Activated CD4-positive, alpha-beta memory T cell treated with anti-CD3 and anti-CD28 coated beads for 36 hours (primary cell): ENCODE results near the gene OR2B3. TPM values are rescaled to one million over a fixed set of nuclear protein-coding genes. Genes with fewer than 3 reads are reported as not detected.
"Not testable (repeated sequence)": the region's sequence is repeated elsewhere in the genome, so short reads cannot be mapped to it uniquely, and the experiment has no call there.

Source experiments
- CTCF ChIA-PET: fragments of 350-600 bp; sonication (Branson Sonifier 250); formaldehyde crosslinking; loops from one replicate; lab custom pipeline; 2021; ENCODE audit warnings: antibody characterized with exemption, inconsistent platforms; lab: Charles Lee
- POLR2A ChIA-PET: fragments of 350-600 bp; sonication (Branson Sonifier 250); formaldehyde crosslinking; loops from one replicate; lab custom pipeline; 2021; ENCODE audit warnings: antibody characterized with exemption; lab: Charles Lee
- DNase-seq: peaks from one replicate; pipeline ENCODE4 v3.0.0-alpha.2; 2020
- H3K27ac Mint-ChIP-seq: one replicate; pipeline ENCODE4 v1.8.0; 2021; ENCODE audit warnings: mixed read lengths
- H3K27me3 Mint-ChIP-seq: one replicate; pipeline ENCODE4 v1.8.0; 2021; ENCODE audit warnings: mixed read lengths
- H3K36me3 Mint-ChIP-seq: one replicate; pipeline ENCODE4 v1.8.0; 2021; ENCODE audit warnings: mixed read lengths
- H3K4me1 Mint-ChIP-seq: one replicate; pipeline ENCODE4 v1.8.0; 2021; ENCODE audit warnings: low read depth, mixed read lengths
- H3K4me3 Mint-ChIP-seq: one replicate; pipeline ENCODE4 v1.8.0; 2021; ENCODE audit warnings: mild to moderate bottlenecking, mixed read lengths
- H3K9me3 Mint-ChIP-seq: one replicate; pipeline ENCODE4 v1.8.0; 2021; ENCODE audit warnings: mixed read lengths
- intact Hi-C: fragments of 100-400 bp; cut with micrococcal nuclease; formaldehyde crosslinking; loops from one replicate; pipeline ENCODE4 v1.15.1; 2023
- total RNA-seq, 2 experiments: library from RNA; stranded (reverse); gene quantifications; one replicate each; pipeline ENCODE4 v1.2.3, GENCODE V29; 2021

The OR2B3 gene, protein sequence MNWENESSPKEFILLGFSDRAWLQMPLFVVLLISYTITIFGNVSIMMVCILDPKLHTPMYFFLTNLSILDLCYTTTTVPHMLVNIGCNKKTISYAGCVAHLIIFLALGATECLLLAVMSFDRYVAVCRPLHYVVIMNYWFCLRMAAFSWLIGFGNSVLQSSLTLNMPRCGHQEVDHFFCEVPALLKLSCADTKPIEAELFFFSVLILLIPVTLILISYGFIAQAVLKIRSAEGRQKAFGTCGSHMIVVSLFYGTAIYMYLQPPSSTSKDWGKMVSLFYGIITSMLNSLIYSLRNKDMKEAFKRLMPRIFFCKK
- not detected for total RNA-seq

DNA sequence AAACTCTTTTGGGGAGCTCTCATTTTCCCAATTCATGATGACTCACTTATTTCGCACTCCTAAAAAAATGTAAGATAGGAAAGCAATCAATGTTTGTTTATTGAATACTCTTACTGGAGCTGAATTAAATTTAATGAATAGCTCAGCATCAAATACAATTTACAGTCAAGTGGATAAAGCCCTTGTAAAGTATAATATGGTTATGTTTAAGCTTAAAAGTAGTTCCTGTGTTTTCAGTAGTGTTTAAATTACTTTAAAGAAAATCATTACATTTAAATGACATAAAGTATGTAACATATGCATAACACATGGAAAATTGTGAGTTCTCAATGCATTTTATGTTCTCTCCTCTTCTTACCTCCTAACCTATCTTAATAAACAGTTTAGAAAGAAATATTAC lies at the start of gene OR2B3:
Gene OR2B3, minus strand, starts transcription at position 101 of the 400 bp plus-strand sequence. Its CDS starts 65 bp downstream, at position 36.
- POLR2A ChIA-PET: no interaction called here
- no peak within 1 kb of the TSS for H3K4me3 Mint-ChIP-seq
- CTCF ChIA-PET: no interaction called here

DNA sequence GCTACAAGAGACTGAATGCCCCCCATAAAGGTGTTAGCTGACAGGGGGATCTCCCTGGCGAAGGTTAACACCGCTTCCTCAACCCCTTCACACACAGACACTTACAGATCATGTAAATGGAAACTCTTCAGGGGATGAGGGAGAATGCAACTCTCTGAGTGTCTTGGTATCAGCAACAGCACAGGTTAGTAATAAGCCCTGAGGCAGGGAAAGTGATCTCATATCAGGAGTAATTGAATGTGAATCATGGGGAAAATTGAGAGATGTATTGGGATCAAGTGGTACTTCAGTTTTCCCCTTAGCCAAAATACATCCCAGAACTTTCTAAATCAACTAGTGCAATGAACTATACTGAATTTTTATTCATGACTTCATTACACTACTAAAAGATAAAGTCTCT lies 44.6 kb upstream of the OR2B3 start:
- H3K4me1 Mint-ChIP-seq: no peaks in the 10 kb centered on the region
- no peak overlapping the region for H3K4me3 Mint-ChIP-seq
- ChIA-PET CTCF (no interaction called here), POLR2A (no interaction called here)
- no peaks in the 10 kb centered on the region for H3K36me3 Mint-ChIP-seq
- no peak overlapping the region for H3K27ac Mint-ChIP-seq
- peaks cover 24% of the 10 kb centered on the region for H3K27me3 Mint-ChIP-seq
- intact Hi-C loops: no loop called here
- DNase-seq: no peak
- no peaks in the 10 kb centered on the region for H3K9me3 Mint-ChIP-seq

More for the DNA sequence above, at the start of gene OR2B3:
- no peak within 1 kb of the TSS for H3K27ac Mint-ChIP-seq
- no peaks in the 10 kb centered on the region for H3K4me1 Mint-ChIP-seq
- H3K27me3 Mint-ChIP-seq: peaks cover 38% of the 10 kb centered on the region
- intact Hi-C loops: no loop called here
- H3K36me3 Mint-ChIP-seq: no peaks in the 10 kb centered on the region
- no peak for DNase-seq
- H3K9me3 Mint-ChIP-seq: no peaks in the 10 kb centered on the region

DNA sequence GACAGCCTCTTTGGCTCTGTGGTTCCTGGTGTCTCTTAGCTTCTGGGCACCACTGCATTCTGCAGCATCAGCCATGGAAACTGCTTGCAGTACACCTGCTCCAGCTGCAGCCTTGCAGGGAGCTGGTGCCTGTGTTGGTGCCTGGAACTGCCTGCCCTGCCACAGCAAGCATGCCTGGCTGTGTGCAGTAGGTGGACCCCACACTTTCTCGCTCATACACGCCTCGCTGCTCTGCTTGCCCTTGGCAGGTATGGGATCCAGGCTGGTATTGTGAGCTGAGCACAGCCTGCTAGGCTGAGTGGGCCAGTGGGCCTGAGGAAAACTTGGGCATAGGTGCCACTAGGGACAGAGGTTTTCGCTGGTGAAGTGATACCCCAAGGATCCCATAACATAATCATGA lies 43.5 kb upstream of the OR2B3 start:
- CTCF ChIA-PET: no interaction called here
- no peaks in the 10 kb centered on the region for H3K9me3 Mint-ChIP-seq
- no peaks in the 10 kb centered on the region for H3K4me1 Mint-ChIP-seq
- POLR2A ChIA-PET: no interaction called here
- peaks cover 29% of the 10 kb centered on the region for H3K27me3 Mint-ChIP-seq
- no peaks in the 10 kb centered on the region for H3K36me3 Mint-ChIP-seq
- no peak for DNase-seq
- intact Hi-C loops: no loop called here
- no peak overlapping the region for H3K4me3 Mint-ChIP-seq
- H3K27ac Mint-ChIP-seq: no peak overlapping the region

DNA sequence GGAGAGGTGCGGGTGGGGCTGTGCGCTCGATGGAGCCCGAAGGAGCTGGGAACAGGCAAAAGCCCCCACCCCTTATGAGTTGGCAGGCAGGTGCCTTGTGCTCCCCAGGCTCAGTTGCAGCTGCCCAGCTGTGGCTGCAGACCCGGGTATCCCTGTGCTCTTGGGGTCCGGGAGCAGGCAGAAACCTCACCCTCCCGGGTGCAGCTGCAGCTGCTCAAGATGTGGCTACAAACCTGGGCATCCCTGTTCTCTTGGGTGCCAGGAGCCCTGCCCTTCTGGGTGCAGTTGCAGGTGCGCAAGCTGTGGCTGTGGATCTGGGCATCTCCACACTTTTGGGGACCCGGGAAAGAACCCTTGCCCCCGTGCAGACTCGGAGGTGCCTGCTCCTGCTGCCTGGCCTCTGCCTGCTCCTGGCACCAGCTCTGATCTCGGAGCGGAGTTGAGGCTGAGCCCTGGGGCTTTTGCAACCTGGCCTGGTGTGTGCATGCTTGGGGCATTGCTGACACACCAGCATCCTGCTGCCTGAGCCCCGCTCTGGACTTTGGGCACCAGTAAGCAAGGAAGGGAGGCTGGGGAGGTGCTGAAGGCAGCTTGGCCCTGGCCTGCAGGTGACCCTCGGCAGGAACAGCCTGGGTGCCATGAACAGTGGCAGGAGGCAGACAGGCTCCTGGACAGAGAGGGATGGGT lies 42.4 kb upstream of the OR2B3 start:
- Mint-ChIP-seq H3K27me3 (peaks cover 25% of the 10 kb centered on the region), H3K36me3 (no peaks in the 10 kb centered on the region), H3K9me3 (no peaks in the 10 kb centered on the region), H3K27ac (no peak overlapping the region), H3K4me3 (no peak overlapping the region), H3K4me1 (no peaks in the 10 kb centered on the region)
- ChIA-PET POLR2A (no interaction called here), CTCF (no interaction called here)
- intact Hi-C loops: no loop called here
- no peak for DNase-seq

DNA sequence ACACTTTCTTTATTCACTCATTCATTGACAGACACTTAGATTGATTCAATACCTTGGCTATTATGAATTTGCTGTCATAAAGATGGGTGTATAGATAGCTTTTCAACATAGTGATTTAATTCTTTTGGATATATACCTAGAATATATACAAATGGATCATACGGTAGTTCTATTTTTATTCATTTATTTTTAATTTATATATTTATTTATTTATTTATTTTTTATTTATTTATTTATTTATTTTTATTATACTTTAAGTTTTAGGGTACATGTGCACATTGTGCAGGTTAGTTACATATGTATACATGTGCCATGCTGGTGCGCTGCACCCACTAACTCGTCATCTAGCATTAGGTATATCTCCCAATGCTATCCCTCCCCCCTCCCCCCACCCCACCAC lies 27.9 kb upstream of the OR2B3 start:
- CTCF ChIA-PET, H3K4me1 Mint-ChIP-seq: not testable (repeated sequence)
- H3K27me3 Mint-ChIP-seq: peaks cover 34% of the 10 kb centered on the region

DNA sequence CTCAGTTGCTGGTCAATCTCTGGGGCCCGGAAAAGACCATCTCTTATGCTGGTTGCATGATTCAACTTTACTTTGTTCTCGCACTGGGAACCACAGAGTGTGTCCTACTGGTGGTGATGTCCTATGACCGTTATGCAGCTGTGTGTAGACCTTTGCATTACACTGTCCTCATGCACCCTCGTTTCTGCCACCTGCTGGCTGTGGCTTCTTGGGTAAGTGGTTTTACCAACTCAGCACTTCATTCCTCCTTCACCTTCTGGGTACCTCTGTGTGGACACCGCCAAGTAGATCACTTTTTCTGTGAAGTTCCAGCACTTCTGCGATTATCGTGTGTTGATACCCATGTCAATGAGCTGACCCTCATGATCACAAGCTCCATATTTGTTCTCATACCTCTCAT lies 25.0 kb upstream of the OR2B3 start:
- ChIA-PET CTCF (no interaction called here), POLR2A (no interaction called here)
- no peaks in the 10 kb centered on the region for H3K9me3 Mint-ChIP-seq
- intact Hi-C loops: no loop called here
- DNase-seq: no peak
- H3K27me3 Mint-ChIP-seq: peaks cover 30% of the 10 kb centered on the region
- H3K4me3 Mint-ChIP-seq: no peak overlapping the region
- H3K36me3 Mint-ChIP-seq: no peaks in the 10 kb centered on the region
- no peaks in the 10 kb centered on the region for H3K4me1 Mint-ChIP-seq
- no peak overlapping the region for H3K27ac Mint-ChIP-seq

More for the DNA sequence above, 27.9 kb upstream of the OR2B3 start:
- intact Hi-C loops, H3K9me3 Mint-ChIP-seq, H3K36me3 Mint-ChIP-seq, H3K27ac Mint-ChIP-seq, POLR2A ChIA-PET, DNase-seq, H3K4me3 Mint-ChIP-seq: not testable (repeated sequence)

DNA sequence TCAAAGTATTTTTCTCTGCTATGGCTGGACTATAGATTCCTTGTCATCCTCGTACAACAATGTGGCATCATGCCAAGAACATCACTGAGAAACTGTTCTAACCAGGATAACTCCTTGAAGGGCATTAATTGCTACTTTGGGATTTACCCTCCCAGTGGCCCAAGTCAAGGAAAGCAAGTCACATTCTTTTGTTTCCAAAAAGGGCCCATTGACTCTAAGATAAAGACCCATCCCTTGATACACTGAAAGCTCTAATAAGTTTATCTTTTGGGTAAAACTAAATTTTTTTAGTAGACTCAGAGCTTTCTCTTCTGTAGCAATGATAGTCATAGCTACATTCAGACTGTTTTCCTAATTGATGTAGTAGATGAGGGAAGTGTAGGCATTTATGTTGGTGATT lies 20.6 kb upstream of the OR2B3 start, which contains the start of gene OR2J3:
Gene OR2J3, plus strand, starts transcription at position 301 of the 400 bp plus-strand sequence. CDS start 3,833 bp downstream, outside the sequence.
- DNase-seq: no peak
- intact Hi-C loops: no loop called here
- Mint-ChIP-seq H3K4me3 (no peak within 1 kb of the TSS), H3K27me3 (peaks cover 38% of the 10 kb centered on the region), H3K4me1 (no peaks in the 10 kb centered on the region), H3K36me3 (no peaks in the 10 kb centered on the region), H3K9me3 (no peaks in the 10 kb centered on the region), H3K27ac (no peak within 1 kb of the TSS)
- CTCF ChIA-PET: no interaction called here
- POLR2A ChIA-PET: interaction anchor here (0.6 kb wide), 2 partner anchors 10 to 939 kb away, joined by 3 read pairs; no protein-coding TSS in a partner anchor

DNA sequence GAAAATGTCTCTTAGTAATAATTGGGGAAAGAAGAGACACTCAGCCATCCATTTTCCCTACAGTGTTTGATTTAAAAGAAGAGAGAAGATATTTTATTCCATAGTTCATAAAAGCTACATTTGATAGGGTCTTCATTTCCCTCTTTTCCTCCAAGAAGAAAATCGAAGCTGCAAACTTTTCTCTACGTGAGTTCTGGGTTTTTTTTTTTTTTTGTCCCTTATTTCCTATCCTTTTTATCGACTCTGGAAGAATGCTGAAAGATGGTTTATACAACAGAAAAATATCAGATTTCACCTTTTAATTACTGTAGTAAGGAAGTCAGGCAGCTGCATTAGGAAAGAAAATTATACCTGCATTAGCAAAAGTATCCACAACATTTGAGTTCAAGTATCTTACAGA lies 12.1 kb upstream of the OR2B3 start, which contains the start of gene OR2J1:
Gene OR2J1, plus strand, starts transcription at position 301 of the 400 bp plus-strand sequence. CDS start 1,453 bp downstream, outside the sequence.
- intact Hi-C loops: no loop called here
- H3K4me1 Mint-ChIP-seq: no peaks in the 10 kb centered on the region
- DNase-seq: no peak
- no peaks in the 10 kb centered on the region for H3K36me3 Mint-ChIP-seq
- H3K27ac Mint-ChIP-seq: no peak within 1 kb of the TSS
- no peaks in the 10 kb centered on the region for H3K9me3 Mint-ChIP-seq
- ChIA-PET POLR2A (no interaction called here), CTCF (no interaction called here)
- no peak within 1 kb of the TSS for H3K4me3 Mint-ChIP-seq
- peaks cover 7% of the 10 kb centered on the region for H3K27me3 Mint-ChIP-seq

DNA sequence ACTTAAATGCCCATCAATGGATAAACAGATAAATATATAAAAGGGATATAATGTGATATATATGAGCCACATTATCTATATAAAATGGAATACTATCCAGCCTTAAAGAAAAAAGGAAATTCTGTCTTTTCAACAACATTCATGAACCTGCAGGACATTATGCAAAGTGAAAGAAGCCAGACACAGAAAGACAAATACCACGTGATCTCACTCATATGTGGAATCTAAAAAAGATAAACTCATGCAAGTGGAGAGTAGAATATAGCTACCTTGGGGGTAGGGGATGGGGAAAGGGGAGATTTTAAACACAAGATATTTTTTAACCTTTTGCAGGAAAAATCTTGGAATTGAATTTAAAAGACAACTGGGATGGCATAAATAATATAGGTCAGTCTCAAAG lies 10.7 kb upstream of the OR2B3 start:
- Mint-ChIP-seq H3K27me3 (peaks cover 6% of the 10 kb centered on the region), H3K27ac (no peak overlapping the region), H3K36me3 (no peaks in the 10 kb centered on the region), H3K4me1 (no peaks in the 10 kb centered on the region), H3K4me3 (no peak overlapping the region), H3K9me3 (no peaks in the 10 kb centered on the region)
- intact Hi-C loops: no loop called here
- CTCF ChIA-PET: no interaction called here
- DNase-seq: no peak
- POLR2A ChIA-PET: no interaction called here

DNA sequence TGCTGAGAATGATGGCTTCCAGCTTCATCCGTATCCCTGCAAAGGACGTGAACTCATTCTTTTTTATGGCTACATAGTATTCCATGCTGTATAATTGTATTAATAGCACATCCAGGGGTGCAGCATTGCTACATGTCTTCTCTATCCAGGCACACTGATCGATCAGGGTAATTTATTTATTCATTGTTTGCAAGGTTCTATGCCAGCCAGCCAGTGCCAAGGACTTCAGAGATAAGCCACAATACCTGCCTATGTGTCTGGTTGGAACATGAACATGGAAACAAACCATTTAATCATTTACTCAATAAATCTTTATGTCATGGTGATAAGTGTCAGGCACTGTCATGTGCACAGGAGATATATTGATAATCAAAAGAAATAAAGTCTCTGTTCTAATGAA lies 5.8 kb upstream of the OR2B3 start:
- H3K36me3 Mint-ChIP-seq: no peaks in the 10 kb centered on the region
- no peaks in the 10 kb centered on the region for H3K4me1 Mint-ChIP-seq
- ChIA-PET POLR2A (no interaction called here), CTCF (no interaction called here)
- H3K4me3 Mint-ChIP-seq: no peak overlapping the region
- H3K9me3 Mint-ChIP-seq: no peaks in the 10 kb centered on the region
- no peak overlapping the region for H3K27ac Mint-ChIP-seq
- intact Hi-C loops: no loop called here
- DNase-seq: no peak
- peaks cover 27% of the 10 kb centered on the region for H3K27me3 Mint-ChIP-seq

DNA sequence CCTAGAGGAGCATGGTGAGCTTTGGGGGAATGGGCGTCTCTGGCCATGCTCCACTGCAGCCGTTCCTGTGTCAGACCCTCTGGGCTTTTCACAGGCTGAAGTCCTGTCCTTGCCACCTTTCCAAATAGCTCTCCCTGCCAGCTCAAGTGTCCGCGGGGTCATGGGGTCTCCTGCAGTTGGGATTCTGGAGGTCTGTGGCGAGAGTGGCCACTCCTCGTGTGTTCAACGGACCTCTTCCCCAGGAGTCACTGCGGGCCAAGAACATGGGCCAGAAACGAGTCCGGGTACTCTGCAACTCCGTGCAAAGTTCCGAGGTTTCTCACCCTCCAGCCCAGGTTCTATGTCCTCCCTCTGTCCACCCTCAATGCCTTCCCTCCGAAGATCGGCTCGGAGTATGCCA lies 4.7 kb downstream of the OR2B3 start:
- Mint-ChIP-seq H3K27ac (no peak overlapping the region), H3K4me3 (no peak overlapping the region), H3K27me3 (peaks cover 12% of the 10 kb centered on the region), H3K9me3 (no peaks in the 10 kb centered on the region), H3K36me3 (no peaks in the 10 kb centered on the region), H3K4me1 (no peaks in the 10 kb centered on the region)
- no peak for DNase-seq
- POLR2A ChIA-PET: no interaction called here
- CTCF ChIA-PET: no interaction called here
- intact Hi-C loops: no loop called here

DNA sequence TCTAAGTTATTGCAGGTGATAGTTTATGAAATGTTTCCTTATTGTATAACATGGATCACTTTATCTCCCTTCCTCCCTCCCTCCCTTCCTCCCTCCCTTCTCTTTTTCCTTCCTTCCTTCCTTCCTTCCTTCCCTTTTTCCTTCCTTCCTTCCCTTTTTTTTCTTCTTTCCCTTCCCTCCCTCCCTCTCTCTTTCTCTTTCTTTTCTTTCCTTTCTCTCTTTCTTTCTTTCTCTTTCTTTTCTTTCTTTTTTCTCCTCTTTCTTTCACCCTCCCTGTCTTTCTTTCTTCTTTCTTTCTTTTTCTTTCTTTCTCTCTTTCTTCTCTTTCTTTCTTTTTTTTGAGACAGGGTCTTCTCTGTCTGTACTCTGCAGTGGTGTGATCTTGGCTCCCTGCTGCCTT lies 5.8 kb downstream of the OR2B3 start:
- POLR2A ChIA-PET: no interaction called here
- H3K9me3 Mint-ChIP-seq: no peaks in the 10 kb centered on the region
- no peaks in the 10 kb centered on the region for H3K36me3 Mint-ChIP-seq
- CTCF ChIA-PET: interaction anchor here (1.2 kb wide), 1 partner anchor 9 kb away, joined by 3 read pairs; no protein-coding TSS in a partner anchor
- DNase-seq: no peak
- no peak overlapping the region for H3K4me3 Mint-ChIP-seq
- H3K27ac Mint-ChIP-seq: no peak overlapping the region
- peaks cover 8% of the 10 kb centered on the region for H3K27me3 Mint-ChIP-seq
- no peaks in the 10 kb centered on the region for H3K4me1 Mint-ChIP-seq
- intact Hi-C loops: no loop called here
